Cerebellar cortex (tissue), 1 donor: Measurements from ENCODE around the gene CDH12.

Source experiments
- DNase-seq: peaks from one replicate; pipeline ENCODE4 v3.0.0-alpha.2; 2015; ENCODE audit warnings: low spot score

The CDH12 gene

GRCh38 chr5:22764736-22765135 lies 88.4 kb downstream of the CDH12 start:
- no peak for DNase-seq

DNA sequence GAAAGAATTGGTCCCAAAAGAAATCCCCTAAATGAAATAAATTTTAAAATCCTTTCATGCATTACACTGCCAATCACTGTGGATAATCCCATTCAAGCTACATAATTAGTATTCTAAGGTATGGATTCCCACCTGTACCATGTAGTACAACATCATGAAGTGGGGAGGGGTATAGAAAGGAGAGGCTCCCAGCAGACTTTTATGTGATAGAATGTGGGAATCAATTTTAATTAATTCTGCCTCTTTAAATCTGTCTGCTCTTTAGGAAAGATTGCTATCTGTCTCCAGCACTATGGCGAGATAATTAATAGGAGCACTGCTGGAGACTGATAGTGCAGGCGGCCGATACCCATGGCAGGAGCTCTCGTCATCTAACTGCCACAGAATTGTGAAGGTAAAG lies 95.4 kb downstream of the CDH12 start:
- no peak for DNase-seq

DNA sequence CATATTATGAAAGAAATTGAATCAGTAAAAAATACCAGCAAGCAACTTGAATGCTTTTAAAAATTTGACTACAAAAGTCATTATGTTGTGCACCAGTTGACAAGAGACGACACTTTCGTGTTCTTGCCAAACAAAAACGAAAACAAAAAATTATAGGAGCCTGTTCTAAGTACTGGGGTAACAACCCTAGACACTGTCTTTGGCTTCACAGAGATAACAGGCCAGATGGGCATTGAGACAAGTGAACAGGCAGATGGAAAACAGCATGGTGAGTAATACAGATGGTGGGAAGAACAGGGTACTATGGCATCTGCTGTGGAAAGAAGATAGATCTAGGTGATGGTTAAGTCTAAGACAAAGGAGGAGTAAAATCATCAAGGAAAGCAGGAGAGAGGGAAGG lies 99.0 kb downstream of the CDH12 start:
- peak; percentile 48 for DNase-seq

DNA sequence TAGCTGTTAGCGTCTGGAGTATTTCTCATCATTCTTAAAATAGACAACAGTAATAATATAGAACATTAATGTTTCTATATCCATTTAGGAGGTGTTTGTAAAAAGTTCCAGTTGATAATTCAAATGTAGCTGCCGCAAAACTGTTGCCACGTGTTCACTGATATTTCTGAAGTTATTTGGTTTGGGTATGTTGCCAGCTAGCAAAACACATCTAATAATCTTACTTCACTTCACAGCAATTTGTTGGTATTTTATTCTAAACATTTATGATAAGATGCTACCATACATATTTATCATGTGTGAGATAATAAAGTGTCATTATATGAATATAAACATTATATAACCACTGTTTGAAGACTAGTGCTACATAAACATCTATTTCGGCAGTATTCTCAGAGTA lies 101.6 kb downstream of the CDH12 start:
- DNase-seq = no peak

GRCh38 chr5:22736443-22737003 lies 116.6 kb downstream of the CDH12 start:
- no peak for DNase-seq

DNA sequence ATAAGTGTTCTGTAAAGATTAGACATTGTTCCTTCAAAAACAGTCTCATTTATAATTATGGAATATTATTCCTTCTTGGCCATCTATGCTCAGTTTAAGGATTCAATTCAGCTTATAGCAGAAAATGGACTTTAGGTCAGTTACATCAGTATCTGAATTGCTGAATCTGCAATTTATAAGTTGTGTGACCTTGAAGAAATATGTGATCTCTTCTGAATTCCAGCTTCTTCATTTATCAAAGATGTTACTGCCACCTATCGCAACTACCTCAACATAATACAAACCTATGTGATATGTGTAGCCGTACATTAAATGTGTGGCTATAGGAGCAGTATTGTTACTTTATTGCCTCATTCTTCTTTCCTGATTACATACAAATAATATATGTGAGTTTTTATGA lies 118.2 kb downstream of the CDH12 start:
- no peak for DNase-seq

DNA sequence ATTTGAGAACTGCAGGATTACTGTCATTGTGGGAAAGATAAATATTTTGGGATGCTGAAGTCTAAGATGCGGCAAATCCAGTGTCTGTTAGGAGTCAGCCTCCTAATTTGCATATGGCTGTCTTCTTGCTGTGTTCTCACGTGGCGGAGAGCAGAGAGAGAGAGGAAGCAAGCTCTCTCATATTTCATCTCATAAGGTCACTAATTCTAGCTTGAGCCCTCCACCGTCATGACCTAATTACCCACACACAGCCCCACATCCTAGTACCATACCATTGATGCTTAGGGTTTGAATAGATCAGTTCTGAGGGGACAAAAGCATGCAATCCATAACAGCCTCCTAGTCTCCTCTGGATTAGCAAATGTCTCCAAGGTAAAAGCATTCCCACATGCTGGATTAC lies 124.5 kb downstream of the CDH12 start:
- no peak for DNase-seq

DNA sequence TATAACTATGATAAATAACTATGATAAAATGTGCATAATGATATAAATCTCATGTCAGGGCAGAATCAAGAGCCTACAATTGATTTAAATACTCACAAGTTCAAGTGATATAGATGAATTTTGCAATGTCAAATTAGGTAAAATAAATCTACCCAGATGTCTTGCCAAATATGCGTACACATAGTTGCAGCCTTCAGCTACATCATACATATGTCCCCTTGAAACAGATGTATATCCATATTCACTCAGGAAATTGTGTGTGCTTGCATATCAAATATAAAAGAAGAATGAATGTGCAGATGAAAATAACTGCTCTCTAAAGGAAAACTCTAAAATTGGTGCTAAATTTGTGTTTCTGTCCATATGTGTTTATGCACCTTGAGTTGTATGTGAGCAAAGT lies 130.7 kb downstream of the CDH12 start:
- no peak for DNase-seq

DNA sequence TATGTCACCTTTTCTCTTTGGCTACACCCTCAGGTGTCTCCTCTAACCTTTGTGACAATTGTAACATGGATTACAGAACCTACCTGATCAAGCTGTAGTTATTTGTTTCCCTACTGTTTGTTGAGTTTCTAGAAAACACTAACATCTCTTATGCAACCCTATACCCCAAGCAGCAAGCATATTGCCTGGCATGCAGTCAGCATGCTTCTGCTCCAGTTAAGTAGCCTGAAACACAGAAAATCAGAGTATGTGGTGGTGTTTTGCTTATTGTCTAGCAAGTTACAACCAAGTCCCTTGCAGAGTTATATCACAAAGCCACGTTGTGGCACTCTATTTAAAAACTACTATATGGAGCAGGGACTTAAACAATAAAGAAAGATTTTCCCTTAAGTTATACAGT lies 131.1 kb downstream of the CDH12 start:
- no peak for DNase-seq

DNA sequence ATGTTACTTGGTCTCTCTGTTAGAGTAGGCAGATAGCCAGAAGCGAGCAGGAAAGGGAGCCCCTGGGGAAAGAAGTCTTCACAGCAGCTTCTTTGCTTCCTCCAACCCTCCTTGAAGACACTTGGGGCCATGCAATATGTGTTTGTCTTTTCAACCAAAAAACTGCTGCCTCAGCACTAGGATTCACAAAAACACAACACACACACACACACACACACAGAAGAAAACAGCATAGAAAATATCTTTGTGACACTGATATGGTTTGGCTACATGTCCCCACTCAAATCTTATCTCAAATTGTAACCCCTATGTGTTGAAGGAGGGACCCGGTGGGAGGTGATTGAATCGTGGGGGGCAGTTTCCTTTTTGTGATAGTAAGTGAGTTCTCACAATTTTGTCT lies 133.3 kb downstream of the CDH12 start:
- no peak for DNase-seq

DNA sequence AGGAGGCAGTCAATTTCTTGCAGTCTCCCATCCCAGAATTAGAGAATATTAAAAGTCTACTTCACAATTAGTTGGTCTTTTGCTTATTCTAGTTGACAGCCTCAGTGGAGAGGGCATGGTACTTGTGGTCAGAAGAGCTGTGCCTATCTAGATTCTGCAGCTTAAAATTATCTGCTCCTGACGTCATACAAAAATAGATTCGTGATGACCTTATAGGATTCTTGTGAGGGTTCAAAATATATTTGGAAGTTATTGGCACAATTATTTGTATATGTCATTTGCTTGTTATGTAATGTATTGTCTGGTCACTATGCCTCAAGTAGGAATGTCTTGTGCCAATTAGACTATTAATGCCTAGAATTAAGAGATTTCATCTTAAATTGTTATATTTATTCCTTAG lies 142.5 kb downstream of the CDH12 start:
- no peak for DNase-seq

DNA sequence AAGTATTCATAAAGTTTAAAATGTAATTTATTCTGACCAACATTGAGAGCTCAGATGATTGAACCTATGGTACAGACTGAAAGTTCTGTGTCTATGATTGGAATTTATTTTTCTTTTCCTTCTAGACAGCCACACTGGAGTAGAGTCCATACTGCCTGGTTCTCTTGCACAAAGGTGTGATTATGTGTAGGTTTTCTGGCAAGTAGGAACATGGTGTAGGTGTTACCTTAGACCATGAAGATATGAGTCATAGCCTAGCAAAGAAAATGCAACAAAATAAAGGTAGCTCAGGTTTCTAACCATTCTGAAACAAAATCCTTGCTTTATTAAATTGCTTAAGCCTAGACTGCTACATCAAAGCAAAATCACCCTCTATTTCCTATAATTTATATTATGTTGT lies 143.4 kb downstream of the CDH12 start:
- DNase-seq = no peak

DNA sequence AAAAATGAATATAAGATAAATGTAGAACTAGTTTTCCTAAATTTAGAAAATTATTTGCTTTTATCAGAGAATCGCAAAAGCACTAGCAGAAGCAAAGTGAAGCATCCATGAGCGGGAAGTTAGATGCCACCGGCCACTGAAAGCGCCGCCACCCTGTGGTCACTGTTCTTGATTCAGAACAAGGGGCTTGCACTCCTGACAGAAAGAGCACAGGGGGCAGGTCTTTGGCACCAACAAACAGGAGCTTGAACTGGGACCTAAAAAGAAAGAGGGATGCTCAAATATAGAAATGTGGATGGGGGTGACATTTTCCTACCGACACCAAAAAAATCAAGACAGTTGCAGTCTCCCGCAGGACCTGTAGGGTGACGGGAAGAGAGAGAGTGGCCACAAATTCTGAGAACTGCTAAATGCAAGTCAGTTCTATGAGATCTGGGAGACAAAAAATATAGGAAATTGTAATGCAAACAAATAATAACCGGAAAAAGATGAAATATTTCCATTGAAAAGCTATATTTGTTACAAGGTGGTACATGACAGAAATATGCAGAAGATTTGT lies 144.3 kb downstream of the CDH12 start:
- no peak for DNase-seq

DNA sequence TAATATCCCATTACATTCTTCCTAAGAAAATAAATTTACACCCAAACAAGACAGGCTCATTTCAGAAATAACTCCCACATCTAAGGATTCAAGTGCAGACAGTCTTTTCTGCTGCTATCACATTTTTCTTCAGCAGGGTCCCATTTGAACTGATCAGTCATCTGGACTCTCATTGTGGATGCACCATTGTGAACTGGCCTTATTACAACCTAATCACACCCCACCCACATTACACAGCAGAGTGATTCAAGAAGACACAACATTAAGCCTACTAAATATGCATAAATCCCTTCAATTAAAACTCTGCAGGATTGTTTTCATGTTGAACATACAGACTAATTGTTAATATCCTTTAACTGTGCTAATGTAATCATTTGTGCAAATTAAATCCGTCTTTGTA lies 146.2 kb downstream of the CDH12 start:
- no peak for DNase-seq

GRCh38 chr5:22699319-22699718 lies 153.8 kb downstream of the CDH12 start:
- no peak for DNase-seq

- no peak for DNase-seq
These were observed 160.0 kb downstream of the CDH12 start for GRCh38 chr5:22693121-22693520.

GRCh38 chr5:22683050-22683449 lies 170.1 kb downstream of the CDH12 start:
- no peak for DNase-seq

DNA sequence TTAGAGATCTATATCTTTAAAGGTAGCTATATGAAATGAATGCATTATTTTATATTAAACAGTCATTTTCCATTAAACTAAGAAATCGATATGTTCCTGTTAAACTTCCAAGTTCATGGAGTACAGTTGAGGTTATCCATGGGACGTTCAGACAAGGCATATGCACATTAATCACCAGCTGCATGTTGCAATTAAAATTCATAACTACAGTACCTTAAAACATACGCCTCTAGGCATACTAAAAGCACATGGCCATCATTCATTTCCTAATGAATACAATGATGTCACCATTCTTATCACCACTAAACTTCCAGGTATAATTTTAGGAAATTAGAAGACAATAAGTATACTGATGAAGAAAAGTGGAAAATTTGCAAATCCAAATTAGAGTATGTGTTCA lies 174.3 kb downstream of the CDH12 start:
- DNase-seq = no peak

GRCh38 chr5:22673131-22673530 lies 180.0 kb downstream of the CDH12 start:
- no peak for DNase-seq

- DNase-seq = no peak
These were observed 183.8 kb downstream of the CDH12 start for GRCh38 chr5:22669345-22669744.

DNA sequence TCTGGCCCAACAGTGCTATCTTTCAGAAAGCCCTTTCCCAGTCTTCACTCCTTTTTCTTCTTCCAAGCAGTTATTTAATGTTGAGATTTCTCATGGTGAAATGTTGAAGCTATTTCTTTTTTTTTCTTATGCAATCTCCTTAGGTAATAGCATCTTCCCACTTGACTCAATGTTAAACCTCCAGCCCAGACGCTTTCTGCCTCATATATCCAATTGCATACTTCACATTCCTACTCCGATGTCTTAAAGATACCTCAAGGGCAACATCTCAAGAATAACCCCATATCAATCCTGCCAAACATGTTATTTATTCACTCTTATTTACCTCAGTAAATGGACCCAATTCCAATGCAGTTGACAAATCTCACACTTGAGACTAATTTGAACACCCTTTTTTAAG lies 187.3 kb downstream of the CDH12 start:
- no peak for DNase-seq

DNA sequence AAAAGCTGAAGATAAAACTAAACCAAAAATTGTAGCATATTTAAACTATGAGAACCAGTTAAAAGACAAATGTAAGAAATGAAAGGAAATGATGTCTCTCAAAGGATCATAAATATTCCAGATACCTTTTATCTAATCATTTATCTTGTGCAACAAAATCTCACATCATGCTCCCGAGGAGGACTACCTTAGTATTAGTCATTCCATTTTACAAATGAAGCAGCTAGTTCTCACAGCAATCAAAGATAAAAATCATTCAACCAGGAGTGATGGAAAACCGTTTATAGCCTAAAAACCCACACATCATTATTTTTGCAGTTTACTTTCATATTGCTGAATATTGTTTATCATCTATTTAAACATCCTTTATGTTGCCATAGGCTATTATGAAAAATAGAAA lies 190.0 kb downstream of the CDH12 start:
- DNase-seq = no peak

DNA sequence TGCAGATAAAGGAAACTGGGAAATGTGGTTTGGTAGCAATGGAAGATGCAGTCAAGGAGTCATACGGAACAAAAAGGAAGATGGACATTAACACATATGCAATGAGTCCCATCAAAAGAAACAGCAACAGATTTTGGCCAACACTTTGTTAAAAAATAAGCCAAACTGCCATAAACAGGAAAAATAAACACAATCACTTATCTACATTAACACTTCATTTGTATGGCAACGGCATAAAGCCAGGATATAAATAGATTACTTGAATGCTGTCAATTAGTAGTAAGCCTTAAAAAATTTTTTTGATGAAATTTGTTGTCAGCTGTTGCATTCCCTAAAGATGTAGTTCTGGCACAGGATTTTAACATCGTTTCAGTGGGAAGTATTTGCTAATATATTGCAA lies 190.8 kb downstream of the CDH12 start:
- no peak for DNase-seq

- DNase-seq = no peak
These were observed 201.8 kb downstream of the CDH12 start for GRCh38 chr5:22651355-22651754.

GRCh38 chr5:22650511-22650910 lies 202.6 kb downstream of the CDH12 start:
- no peak for DNase-seq
